ENCODE measurements around the gene BAIAP2L2.
"Not testable (repeated sequence)": the region's sequence is repeated elsewhere in the genome, so short reads cannot be mapped to it uniquely, and the experiment has no call there.

BAIAP2L2 gene

GRCh38 chr22:38038890-38039812 is 71.3 kb downstream of the BAIAP2L2 start:
- DNase-seq (ENCODE audit: low spot score): no peak
- in situ Hi-C loops (cut with MboI; ENCODE audit: low sequenced_read_pairs, unreplicated experiment): no loop called here
- no peak for TF ChIP-seq CTCF (IDR thresholded peaks at IDR 0.05; ENCODE audit: borderline replicate concordance, control extremely low read depth, extremely low read depth, insufficient read depth, missing control alignments)

GRCh38 chr22:38038426-38038825 is 72.1 kb downstream of the BAIAP2L2 start:
- in situ Hi-C loops (cut with MboI; ENCODE audit: low sequenced_read_pairs, unreplicated experiment): no loop called here
- no peak for DNase-seq (ENCODE audit: low spot score)
- TF ChIP-seq CTCF (IDR thresholded peaks at IDR 0.05; ENCODE audit: borderline replicate concordance, control extremely low read depth, extremely low read depth, insufficient read depth, missing control alignments): no peak

- DNase-seq (ENCODE audit: low spot score); in situ Hi-C loops (cut with MboI; ENCODE audit: low sequenced_read_pairs, unreplicated experiment): not testable (repeated sequence)
These were observed 72.9 kb downstream of the BAIAP2L2 start for GRCh38 chr22:38037367-38038150.

GRCh38 chr22:38036392-38037062 is 74.0 kb downstream of the BAIAP2L2 start:
- TF ChIP-seq CTCF (IDR thresholded peaks at IDR 0.05; ENCODE audit: borderline replicate concordance, control extremely low read depth, extremely low read depth, insufficient read depth, missing control alignments): no peak
- in situ Hi-C loops (cut with MboI; ENCODE audit: low sequenced_read_pairs, unreplicated experiment): no loop called here
- DNase-seq (ENCODE audit: low spot score): no peak

- DNase-seq (ENCODE audit: low spot score): no peak
- no peak for TF ChIP-seq CTCF (IDR thresholded peaks at IDR 0.05; ENCODE audit: borderline replicate concordance, control extremely low read depth, extremely low read depth, insufficient read depth, missing control alignments)
- in situ Hi-C loops (cut with MboI; ENCODE audit: low sequenced_read_pairs, unreplicated experiment): no loop called here
These were observed 75.0 kb downstream of the BAIAP2L2 start for GRCh38 chr22:38035530-38035885.

All from GM13976 (cell line).